HEK293 (cell line): ENCODE measurements around the gene CIAO1.
A peak's percentile ranks its signal among the peaks of the same experiment; 100 is the strongest.

Source experiments
- AEBP2 ChIP-seq: fragments of 450-650 bp; formaldehyde crosslinking; IDR thresholded peaks from 2 replicates; pipeline ENCODE4 v1.5.1; 2016; ENCODE audit warnings: missing biosample characterization, missing genetic modification characterization, borderline replicate concordance
- ATF2 ChIP-seq: fragments of 450-650 bp; formaldehyde crosslinking; IDR thresholded peaks from 2 replicates; pipeline ENCODE4 v1.5.1; 2016; ENCODE audit warnings: missing biosample characterization, missing genetic modification characterization, low read depth
- OSR2 ChIP-seq: fragments of 450-650 bp; formaldehyde crosslinking; IDR thresholded peaks from 2 replicates; pipeline ENCODE4 v1.5.1; 2016; ENCODE audit warnings: missing biosample characterization, missing genetic modification characterization
- PBX3 ChIP-seq: sonication (generic); formaldehyde crosslinking; IDR thresholded peaks from 2 replicates; pipeline ENCODE4 v1.8.1; 2022; ENCODE audit warnings: mild to moderate bottlenecking, moderate library complexity, missing genetic modification reagents
- PRDM10 ChIP-seq: fragments of 450-650 bp; formaldehyde crosslinking; IDR thresholded peaks from 2 replicates; pipeline ENCODE4 v1.5.1; 2016; ENCODE audit warnings: missing biosample characterization, missing genetic modification characterization
- SP3 ChIP-seq: fragments of 450-650 bp; formaldehyde crosslinking; IDR thresholded peaks from 2 replicates; pipeline ENCODE4 v1.5.1; 2016; ENCODE audit warnings: missing biosample characterization, missing genetic modification characterization
- TSHZ1 ChIP-seq: fragments of 450-650 bp; formaldehyde crosslinking; IDR thresholded peaks from 2 replicates; pipeline ENCODE4 v1.5.1; 2016; ENCODE audit warnings: missing biosample characterization, missing genetic modification characterization, borderline replicate concordance
- WT1 ChIP-seq: fragments of 450-650 bp; formaldehyde crosslinking; IDR thresholded peaks from 2 replicates; pipeline ENCODE4 v1.5.1; 2016; ENCODE audit warnings: missing biosample characterization, missing genetic modification characterization
- YY2 ChIP-seq: fragments of 450-650 bp; formaldehyde crosslinking; IDR thresholded peaks from 2 replicates; pipeline ENCODE4 v1.5.1; 2016; ENCODE audit warnings: missing biosample characterization, missing genetic modification characterization
- ZBTB10 ChIP-seq: fragments of 450-650 bp; formaldehyde crosslinking; IDR thresholded peaks from 2 replicates; pipeline ENCODE4 v1.5.1; 2016; ENCODE audit warnings: missing biosample characterization, missing genetic modification characterization
- ZBTB21 ChIP-seq: fragments of 450-650 bp; formaldehyde crosslinking; IDR thresholded peaks from 2 replicates; pipeline ENCODE4 v1.5.1; 2017; ENCODE audit warnings: missing biosample characterization, missing genetic modification characterization
- ZNF362 ChIP-seq: fragments of 450-650 bp; formaldehyde crosslinking; IDR thresholded peaks from 2 replicates; pipeline ENCODE4 v1.5.1; 2016; ENCODE audit warnings: missing biosample characterization, missing genetic modification characterization
- ZNF404 ChIP-seq: fragments of 450-650 bp; formaldehyde crosslinking; IDR thresholded peaks from 2 replicates; pipeline ENCODE4 v1.5.1; 2017; ENCODE audit warnings: missing biosample characterization, missing genetic modification characterization
- ZNF600 ChIP-seq: fragments of 450-650 bp; formaldehyde crosslinking; IDR thresholded peaks from 2 replicates; pipeline ENCODE4 v1.5.1; 2016; ENCODE audit warnings: missing biosample characterization, missing genetic modification characterization
- ZNF76 ChIP-seq: fragments of 450-650 bp; formaldehyde crosslinking; IDR thresholded peaks from 2 replicates; pipeline ENCODE4; 2016; ENCODE audit warnings: low read depth, missing biosample characterization, missing genetic modification characterization, borderline replicate concordance
- ZNF791 ChIP-seq: fragments of 450-650 bp; formaldehyde crosslinking; IDR thresholded peaks from 2 replicates; pipeline ENCODE4 v1.5.1; 2016; ENCODE audit warnings: missing biosample characterization, missing genetic modification characterization
- ZSCAN4 ChIP-seq: fragments of 450-650 bp; formaldehyde crosslinking; IDR thresholded peaks from 2 replicates; pipeline ENCODE4 v1.5.1; 2017; ENCODE audit warnings: missing biosample characterization, missing genetic modification characterization

The CIAO1 gene

GRCh38 chr2:96305091-96305978 lies 39.3 kb downstream of the CIAO1 start, which contains the start of gene SNRNP200 (continued):
- TF ChIP-seq TSHZ1 (no peak), ZNF600 (tag by site-specific recombination) (peak; percentile 51), ZNF404 (tag by site-specific recombination) (no peak), SP3 (tag by site-specific recombination) (peak; percentile 96), ZNF362 (peak; percentile 88), PRDM10 (tag by site-specific recombination) (peak; percentile 61), YY2 (0 out of 2 replicates have a peak, but pooled peaks have one; percentile 39), PBX3 (CRISPR knock-in tag) (peak; percentile 51; the same call in 1 of the 2 replicates), WT1 (tag by site-specific recombination) (0 out of 2 replicates have a peak, but pooled peaks have one; percentile 28), OSR2 (peak; percentile 25; the same call in 1 of the 2 replicates), ZBTB21 (tag by site-specific recombination) (peak; percentile 27; the same call in 1 of the 2 replicates), ZNF76 (tag by site-specific recombination) (peak; percentile 61; the same call in 1 of the 2 replicates), AEBP2 (tag by site-specific recombination) (no peak), ZBTB10 (tag by site-specific recombination) (peak; percentile 52), ZSCAN4 (tag by site-specific recombination) (no peak), ZNF791 (no peak), ATF2 (tag by site-specific recombination) (no peak)
